Inflammatory macrophage treated with lipopolysaccharide for 1 hour (primary cell): Measurements from ENCODE around the gene SCRN2.

ENCODE experiments used
- DNase-seq, 2 donors: peaks; one replicate each; pipeline ENCODE4 v3.0.0-alpha.2; 2020 to 2022

SCRN2 gene

DNA sequence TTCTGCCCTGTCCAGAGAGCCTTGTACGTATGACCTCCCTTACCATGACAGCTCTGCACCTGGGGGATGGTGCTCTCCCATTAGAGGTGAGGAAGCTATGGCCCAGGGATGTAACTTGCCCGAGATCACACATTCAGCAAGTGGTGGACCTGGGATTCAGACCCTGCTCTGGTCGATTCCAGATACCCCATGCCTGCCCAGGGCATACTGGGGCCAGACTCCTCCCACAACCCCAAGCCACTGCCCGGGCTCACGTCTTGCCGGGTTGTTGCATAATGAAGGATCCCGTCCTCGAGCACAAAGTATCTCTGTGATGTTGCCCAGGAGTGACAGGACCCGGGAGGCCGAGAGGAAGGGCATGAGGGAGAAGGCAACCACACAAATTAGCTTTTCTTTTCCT is 21.6 kb downstream of the SCRN2 start:
- DNase-seq = no peak

DNA sequence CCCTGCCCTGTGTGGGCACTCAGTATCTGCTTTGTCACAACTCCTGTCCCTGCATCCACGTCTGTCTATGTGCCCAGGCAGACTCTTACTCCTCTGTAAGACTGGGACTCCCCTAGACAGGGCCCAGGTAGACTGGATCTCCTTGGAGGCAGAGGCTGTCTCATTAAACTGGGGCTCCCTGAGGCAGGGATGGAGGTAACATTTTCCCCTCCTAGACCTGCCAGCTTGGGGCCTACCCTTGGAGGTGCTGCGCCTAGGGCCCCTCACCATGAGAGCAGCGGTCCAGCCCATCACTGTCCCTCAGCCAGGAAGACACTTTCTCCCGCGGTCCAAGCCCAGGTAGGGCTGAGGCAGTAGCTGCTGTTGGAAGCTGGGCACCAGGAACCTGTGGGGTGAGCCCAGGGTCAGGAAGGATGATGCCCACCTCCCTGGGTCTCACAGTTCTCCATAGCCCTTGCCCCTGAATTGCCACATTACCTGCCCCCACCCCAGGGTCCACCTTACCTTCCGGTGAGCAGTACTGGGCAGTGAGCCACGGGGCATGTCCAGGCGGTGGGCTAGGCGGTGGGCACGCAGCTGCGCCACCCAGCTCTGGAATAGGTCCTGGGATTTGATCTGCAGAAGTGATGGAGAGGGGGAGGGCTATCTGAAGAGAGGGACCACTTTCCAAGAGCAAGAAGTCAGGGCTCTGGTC is 22.9 kb downstream of the SCRN2 start:
- DNase-seq = no peak

DNA sequence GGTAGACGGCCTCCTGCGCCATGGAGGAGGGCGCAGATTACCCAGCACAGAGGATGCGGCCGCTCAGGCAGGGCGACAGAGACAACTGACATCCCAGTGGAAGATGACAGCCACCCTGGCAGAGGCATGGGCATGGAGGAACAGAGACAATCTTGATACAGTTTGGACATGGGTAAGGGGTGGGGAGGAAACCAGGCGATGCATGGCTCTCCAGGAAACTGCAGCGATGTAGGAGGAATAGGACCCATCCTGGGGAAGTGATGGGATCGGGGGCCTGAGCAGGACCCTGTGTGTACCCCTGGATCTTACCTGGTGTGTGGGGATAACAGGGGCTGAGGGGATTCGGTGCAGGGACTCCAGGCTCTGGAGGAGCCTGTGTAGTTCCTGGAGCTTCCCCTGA is 24.1 kb downstream of the SCRN2 start:
- DNase-seq = no peak

DNA sequence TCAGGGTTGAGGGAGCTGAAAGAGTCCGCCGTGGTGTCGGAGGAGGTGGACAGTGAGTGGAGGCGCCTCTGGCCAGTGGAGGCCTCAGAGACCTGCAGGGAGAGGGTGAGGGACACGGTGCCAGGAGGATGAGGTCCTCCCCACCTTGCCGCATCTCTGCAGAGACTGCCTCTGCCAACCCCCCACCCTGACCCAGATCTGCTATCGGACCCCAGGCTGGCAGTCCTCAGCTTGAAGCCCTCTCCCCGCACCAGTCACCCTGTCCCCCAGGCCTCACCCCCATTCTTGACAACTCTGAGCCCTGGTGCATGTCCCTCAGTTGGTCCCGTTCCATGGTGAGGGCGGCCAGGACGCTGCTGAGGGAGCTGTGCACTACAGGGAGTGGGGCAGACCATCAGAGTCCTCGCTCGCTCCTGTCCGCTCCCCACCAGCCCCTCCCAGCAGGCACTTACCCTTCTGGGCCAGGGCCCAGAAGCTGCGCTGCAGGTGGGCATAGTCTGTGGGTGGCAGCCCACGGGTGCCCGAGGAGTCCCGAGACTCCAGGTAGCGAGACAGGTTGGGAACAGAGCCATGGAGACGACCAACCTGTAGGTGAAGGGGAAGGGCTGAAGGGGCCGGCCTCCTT is 24.9 kb downstream of the SCRN2 start:
- DNase-seq = no peak

DNA sequence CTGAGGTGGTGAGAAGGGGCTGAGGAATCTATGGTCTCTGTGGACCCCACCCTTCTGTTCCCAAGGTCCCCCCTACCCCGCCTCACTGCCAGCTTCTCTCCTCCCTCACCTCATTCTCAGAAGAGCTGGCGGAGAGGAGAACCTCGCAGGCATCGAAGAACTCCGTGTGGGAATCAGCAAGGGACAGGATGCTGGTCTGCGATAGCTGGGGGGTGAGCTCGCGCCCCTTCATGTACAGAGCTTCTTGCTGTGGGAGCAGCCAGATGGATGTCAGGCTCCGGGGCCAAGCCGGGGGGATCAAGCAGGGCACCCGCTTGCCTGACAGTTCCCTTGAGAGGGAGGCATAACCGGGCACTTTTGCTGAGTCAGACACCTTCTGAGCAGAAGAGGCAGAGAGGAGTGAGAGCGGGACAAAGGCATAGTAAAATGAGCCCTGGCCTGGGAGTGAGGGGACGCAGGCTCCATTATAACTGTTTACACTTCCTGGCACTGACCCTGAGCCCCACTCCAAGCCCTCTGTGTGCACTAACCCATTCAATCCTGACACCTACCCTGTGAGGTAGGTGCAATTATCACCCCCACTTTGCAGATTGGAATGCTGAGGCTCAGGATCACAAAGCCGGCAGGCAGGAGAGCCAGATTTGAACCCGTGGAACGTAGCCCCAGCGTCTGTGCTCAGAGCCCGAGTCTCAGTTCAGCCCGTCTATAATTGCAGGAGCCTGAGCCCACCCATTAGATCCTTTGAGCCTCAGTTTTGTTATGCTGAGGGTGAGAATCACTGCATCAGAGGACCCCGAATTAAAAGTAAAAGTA is 25.8 kb downstream of the SCRN2 start:
- DNase-seq = no peak

DNA sequence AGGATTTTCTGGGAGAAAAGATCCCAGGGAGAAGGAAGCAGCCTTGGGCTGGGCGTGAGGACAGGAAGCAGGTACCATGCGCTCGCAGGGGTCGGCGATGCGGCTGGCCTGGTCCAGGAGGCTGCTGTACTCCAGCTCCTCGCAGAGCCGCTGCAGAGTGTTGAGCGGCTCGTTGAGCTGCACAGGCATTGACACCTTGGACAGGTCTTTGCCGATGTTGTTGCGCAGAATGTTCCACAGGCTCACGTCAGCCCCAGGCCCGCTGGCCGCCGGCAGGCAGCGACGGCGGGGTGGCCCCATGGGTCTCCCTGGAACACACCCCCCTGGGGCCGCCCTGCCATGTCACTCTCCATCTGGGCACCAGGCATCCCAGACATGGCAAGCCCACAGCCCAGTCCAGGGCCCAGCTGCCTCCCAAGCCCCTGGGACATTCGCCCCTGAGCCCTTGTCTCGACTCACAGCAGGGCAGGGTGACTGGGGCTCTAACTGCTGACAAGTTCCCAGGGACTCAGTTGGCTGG is 27.5 kb downstream of the SCRN2 start:
- no peak for DNase-seq

DNA sequence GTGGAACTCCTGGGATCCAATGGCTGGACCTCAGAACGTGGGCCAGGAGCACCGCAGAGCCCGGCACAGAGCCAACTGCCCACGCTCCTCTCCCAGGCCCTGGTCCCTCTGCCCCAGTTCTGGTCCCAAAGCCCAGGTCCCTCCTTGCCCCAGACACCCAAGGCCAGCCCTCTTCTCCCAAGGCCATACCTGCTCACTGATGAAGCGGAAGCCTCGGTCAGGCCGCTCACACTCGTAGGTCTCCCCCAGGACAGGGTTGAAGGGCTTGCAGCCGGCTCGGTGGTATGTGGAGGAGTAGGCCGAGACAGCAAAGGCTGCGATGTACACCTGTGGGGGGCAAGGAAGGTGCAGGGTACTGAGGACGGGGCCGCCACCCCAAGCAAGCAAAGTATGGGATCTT is 28.0 kb downstream of the SCRN2 start:
- no peak for DNase-seq

DNA sequence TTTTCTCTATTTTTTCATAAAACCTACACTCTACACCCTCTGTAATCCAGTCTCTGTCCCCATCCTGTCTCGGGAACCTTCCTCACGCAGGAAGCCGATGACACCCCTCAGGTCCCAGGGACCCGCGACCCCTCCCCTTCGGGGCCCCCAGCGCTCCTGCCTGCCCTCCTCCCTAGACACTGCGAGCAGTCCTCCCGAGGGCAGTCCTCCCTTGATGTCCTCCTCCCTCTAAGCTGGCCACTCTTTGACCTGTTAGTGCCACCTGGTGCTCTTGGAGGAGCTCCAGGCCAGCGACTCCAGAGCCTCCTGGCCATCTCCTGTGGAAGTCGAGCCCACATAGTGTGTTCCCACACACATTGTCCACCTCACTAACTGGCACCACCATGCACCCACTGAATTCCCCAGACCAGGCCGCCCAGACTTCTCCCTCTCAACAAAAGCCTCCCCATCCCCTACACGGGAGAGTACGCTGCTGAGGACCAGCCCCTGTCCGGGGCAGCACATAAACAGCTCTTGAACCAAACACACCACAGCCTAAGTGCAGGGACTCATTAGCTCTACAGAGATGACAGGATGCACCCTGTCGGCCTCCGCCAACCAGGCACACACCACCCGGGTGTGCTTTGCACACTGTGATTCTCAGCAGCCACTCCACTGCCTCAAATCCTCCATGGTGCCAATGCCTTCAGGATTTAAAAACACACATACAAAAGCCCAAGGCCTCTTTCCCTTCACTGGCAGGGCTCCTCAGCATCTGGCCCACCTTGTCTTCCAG is 28.7 kb downstream of the SCRN2 start:
- no peak for DNase-seq

DNA sequence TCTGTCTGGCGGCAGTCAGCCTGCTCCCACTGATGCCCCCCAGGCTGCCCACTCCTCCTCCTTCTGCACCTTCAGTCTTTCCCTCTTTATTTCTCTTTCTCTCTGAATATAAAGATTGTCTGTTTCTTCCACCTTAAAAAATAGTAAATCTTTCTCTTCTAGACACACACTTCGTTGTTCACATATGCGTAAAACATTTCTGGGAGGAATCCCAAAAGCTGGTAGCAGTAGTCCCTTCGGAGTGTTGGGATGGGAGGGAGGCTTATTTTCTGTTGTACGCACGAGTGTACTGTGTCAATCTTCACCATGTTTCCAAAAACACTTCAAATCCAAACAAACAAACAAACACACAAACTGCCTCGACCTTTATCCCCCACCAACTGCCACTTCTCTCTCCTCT is 29.4 kb downstream of the SCRN2 start:
- no peak for DNase-seq

DNA sequence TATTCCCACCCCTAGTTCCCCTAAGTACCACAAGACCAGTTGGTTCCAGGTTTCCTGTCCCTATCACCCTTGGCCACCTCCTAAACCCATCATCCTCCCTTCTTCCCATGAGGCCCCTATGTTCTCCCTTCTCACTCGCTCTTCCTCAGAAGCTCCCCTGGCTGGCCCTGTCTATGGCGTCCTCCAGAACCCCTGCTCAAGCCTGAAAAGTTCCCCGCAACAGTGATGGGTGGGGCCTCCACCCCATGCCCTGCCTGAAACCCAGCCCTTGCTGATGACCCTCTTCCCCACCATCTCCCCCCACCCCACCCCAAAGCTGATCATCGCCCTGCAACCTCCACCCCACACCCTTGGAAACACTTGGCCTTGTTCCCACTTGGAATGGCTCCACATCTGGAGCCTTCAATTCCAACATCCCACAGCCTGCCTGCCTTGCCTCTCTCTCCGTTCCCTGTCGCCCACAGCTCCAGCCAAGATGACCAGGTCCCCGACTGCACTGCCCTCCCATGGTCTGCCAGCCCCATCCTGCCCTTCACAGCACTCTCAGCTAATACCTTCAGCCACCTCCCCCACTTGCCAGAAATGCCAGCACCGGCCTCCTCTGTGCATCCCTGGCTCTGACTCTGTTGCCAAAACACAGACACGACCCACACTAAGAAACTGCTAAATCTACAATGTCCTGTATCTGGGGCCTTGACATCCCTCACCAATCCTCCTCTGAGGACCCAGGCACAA is 30.0 kb downstream of the SCRN2 start:
- DNase-seq = no peak

DNA sequence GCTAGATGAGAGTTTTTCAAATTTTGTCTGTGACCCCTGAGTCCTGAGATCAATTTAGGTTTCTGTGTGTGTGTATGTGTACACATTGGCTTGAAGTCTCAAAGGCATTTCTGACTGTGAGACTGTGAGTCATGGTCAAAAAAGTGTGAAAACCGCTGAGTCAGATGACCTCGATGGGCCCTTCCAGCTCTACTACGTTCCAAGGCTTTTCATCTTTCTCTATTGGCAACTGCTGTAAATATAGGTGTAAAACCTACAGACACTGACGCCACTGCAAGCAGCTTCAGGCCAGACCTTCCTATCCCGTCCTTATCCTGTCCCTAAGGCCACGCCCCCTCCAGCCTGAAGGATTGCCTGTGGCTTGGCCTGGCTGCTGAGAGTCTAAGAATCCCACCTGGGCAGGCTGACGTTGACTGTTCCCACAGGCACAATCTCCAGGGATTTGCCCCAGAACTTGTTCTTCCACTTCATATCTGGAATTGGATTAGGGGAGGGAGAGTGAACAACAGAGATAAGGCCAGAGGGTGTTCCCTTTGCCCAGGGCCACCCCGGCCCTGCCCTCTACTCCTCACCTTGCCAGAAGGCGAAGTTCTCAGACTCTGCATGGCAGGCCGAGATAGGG is 30.8 kb downstream of the SCRN2 start:
- no peak for DNase-seq

DNA sequence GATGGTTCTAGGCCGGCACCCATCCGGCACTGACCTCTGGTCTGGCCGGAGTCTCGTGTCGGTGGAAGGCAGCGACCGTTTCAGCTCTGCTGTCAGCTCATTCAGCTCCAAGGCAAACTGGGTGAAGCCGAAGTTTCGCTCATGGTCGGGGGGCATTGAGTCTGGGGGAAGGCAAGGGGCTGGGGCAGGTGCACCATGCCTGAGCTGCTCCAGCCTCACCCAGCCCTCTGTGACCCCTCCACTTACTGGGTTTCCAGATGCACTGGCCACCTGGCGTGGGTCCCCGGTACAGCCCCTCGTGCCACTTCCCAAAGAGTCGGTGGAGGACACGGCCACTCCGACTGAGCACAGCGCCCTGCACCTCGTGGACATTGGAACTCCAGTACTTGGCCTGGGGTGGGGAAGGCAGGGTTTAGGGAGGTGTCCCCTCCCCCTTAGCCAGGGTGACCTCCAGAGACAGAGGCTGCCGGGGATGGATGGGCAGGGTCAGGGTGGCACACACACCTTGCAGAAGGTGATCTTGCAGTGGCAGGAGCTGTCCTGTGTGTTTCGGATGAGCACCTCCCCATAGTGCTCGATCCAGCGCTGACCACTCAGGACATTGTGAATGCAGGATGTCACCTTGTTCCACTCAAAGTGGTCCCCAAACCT is 32.1 kb downstream of the SCRN2 start:
- DNase-seq = no peak

DNA sequence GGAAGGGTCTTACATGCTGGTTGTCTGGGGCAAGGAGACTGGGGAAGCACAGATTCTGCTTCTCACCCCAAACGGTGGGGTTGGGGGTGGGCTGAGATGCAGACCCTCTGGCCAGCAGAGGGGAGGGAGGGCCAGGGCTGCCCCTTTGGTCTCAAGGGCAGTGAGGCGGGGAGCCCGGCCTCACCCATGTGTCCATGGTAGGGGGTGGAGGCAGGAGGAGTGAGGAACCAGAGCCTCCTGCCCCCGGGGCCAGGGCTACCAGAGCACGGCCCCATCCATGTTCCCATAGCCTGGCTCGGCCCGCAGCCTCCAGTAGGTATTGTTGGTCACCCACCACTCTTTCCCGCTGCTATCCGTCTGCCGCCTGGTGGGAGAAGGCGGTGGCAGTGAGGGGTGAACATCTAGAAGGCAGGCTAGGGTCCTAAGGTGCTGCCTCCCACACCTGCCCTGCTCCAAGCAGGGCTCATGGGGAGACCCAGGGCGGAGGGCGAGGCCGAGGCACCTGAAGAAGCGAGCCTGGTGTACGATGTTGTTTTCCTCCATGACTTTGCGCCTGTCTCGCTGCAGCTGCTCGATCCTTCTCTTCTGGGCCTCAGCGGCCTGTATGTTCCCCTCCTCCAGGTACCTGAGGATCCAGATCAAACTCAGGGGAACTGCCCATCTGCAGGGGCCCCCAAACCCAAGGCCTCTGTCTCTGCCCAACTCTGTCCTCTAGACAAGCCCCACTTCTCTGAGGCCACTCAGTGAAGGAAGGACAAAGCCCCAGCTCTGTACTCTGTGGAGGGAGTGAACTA is 32.8 kb downstream of the SCRN2 start:
- DNase-seq = no peak

DNA sequence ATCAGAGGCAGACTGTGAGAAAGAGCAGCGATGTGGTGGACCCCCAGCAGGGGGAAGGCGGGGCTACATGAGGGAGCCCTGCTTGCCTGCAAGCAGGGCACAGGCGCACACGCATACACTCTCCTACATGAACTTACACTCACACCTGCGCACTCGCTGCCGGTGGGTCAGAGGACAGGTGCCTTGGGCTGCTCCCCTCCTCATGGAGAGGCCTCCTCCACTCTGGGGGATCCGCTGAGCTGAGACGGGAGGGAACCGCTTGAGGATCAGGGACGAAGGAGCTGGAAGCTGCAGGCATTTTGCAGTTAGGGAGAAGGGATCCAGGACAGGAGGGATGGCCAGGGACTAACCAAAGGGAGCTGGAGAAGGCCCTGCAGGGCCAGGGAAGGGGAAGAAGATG is 33.7 kb downstream of the SCRN2 start:
- no peak for DNase-seq

DNA sequence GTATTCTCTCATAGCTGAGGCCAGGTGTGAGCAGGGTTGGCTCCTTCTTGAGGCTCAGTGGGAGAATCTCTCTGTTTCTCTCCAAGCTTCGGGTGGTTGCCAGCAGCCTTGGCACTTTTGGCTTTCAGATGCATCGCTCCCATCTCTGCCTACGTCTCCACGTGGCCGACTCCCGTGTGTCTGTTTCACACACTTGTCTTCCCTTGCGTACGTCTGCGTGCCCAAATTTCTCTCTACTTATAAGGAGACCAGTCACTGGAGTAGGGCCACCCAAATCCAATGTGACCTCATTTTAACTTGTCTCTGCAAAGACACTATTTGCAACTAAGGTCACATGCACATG is 34.2 kb downstream of the SCRN2 start:
- DNase-seq = no peak

DNA sequence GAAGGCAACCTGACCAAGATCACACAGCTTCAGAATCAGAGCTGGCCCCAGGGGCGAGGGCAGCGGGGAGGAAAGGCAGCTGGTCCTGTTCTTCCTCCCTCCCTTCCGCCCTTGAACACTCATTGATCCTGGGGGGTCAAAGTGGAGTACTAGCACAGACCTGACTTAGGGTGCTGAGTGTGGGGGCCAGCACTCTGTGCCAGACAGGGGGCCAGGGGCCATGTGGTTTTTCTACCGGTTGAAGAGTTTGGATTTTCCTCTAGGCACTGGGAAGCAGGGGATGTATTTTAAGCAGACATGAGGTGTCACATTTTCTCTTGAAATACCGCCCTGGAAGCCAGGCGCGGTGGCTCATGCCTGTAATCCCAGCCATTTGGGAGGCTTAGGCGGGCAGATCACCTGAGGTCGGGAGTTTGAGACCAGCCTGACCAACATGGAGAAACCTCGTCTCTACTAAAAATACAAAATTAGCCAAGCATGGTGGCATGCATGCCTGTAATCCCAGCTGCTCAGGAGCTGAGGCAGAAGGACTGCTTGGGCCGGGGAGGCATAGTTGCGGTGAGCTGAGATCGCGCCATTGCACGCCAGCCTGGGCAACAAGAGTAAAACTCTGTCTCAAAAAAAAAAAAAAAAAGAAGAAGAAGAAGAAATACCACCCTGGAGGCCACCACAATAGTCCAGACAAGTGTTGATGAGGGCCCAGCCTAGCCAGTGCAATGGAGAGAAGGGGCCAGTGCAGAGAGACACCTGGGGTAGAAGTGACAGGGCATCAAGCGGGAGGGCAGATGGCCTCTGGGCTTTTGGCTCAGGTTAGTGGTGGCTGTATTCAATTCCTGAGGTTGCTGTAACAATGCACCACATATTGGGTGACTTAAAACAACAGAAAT is 34.8 kb downstream of the SCRN2 start:
- no peak for DNase-seq

DNA sequence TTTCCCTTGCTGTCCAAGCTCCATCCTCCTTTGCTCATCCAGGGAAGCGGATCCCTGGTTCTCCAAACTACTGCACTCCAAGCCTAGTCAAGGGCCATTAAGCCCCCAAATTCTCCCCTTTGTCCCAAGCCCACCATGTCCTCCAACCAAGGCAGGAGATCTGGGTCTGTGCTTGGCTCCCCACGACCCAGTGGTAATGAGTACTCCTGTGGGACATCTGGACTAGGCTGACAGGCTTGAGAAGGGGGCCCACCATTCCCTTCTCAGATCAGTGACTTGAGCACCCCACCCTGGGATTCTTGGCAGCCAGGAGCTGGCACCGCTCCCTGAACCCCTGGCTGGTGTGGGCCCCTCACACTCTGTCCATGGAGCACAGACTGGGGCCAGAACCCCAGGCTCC is 36.6 kb downstream of the SCRN2 start:
- DNase-seq = no peak

DNA sequence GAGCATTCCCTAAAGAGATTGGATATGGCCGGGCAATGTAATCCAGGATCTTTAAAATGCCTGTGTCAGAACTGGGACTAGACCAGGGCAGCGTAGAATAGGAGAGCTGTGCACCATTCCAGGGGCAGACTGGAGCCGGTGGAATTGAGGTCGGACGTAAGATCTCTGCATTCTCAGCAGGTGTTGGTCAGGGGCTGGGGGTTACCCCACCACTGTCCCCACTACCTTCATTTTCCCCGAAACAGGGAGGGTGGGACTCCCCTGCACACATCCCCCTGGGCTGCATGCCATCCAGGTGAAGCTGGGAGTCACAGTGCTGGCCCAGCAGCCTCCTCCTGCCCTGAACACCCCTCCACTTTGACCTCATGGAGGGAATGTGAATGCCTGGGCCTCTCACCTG is 37.3 kb downstream of the SCRN2 start:
- no peak for DNase-seq

DNA sequence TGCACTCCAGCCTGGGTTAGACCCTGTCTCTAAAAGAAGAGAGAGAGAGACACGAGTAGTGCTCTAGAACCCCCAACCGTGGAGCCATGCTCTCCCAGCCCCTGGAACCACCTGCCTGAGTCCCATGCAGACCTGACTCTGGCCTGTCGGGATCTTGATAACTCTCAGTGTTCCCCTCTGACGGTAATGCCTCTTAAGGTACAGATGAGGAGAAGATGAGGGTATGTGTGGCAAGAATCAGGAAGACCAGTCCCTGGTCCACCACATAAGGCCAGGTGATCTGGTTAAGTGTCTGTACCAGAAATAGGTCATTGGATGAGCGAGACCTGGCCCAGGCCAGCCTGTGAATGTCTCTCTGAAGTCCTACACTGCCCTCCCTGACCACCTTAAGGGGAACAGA is 37.9 kb downstream of the SCRN2 start:
- DNase-seq = no peak
